ENCODE results near the gene BEGAIN. TPM values are rescaled to one million over a fixed set of nuclear protein-coding genes. Genes with fewer than 3 reads are reported as not detected.

Gene BEGAIN
- total and polyA plus RNA-seq, 2 donors (not counting 1 experiment from before 2014, with no cell fraction given) = under 0.01 to 0.17 TPM

- Histone ChIP-seq H3K79me2 (ENCODE audit: control insufficient read depth, insufficient read depth, low read length) (no peaks in the 10 kb centered on the region), H3K9ac (ENCODE audit: insufficient read depth, low read length) (no peak overlapping the region), H3K4me1 (ENCODE audit: control insufficient read depth, extremely low read depth, insufficient read depth, low read length) (no peaks in the 10 kb centered on the region), H3K27ac (ENCODE audit: insufficient read depth, low read length) (no peak overlapping the region), H3K4me2 (ENCODE audit: extremely low read depth, insufficient read depth, low read length) (no peak overlapping the region), H3K36me3 (ENCODE audit: control insufficient read depth, insufficient read depth, low read length) (no peaks in the 10 kb centered on the region), H4K20me1 (ENCODE audit: control insufficient read depth, extremely low read depth, insufficient read depth, low read length) (peaks cover 1% of the 10 kb centered on the region), H2AFZ (ENCODE audit: low read length) (no peak overlapping the region), H3K9me3 (ENCODE audit: control insufficient read depth, insufficient read depth, low read depth, low read length) (no peaks in the 10 kb centered on the region), H3K27me3 (ENCODE audit: control insufficient read depth, insufficient read depth, low read length) (peaks cover 5% of the 10 kb centered on the region), H3K4me3 (replicated peaks in 1 of 4; ENCODE audit: control extremely low read depth in 1 of 4, insufficient read depth in 1 of 4, low read depth in 3 of 4, low read length in 4 of 4) (no peak overlapping the region)
- no peak for TF ChIP-seq EZH2 (IDR thresholded peaks at IDR 0.05; ENCODE audit: low read length, missing control alignments)
- TF ChIP-seq CTCF (conservative IDR thresholded peaks at IDR 0.05 in 1 of 2, IDR thresholded peaks at IDR 0.05 in 1 of 2; ENCODE audit: low read depth in 1 of 2, low read length in 2 of 2) = no peak
- no peak for DNase-seq (ENCODE audit: low read depth in 2 of 2)
These were observed 12.6 kb downstream of the BEGAIN start for GRCh38 chr14:100574642-100575031.

GRCh38 chr14:100573757-100574641 lies 13.2 kb downstream of the BEGAIN start:
- Histone ChIP-seq H3K4me3 (replicated peaks in 1 of 4; ENCODE audit: control extremely low read depth in 1 of 4, insufficient read depth in 1 of 4, low read depth in 3 of 4, low read length in 4 of 4) (no peak overlapping the region), H3K27ac (ENCODE audit: insufficient read depth, low read length) (no peak overlapping the region), H3K36me3 (ENCODE audit: control insufficient read depth, insufficient read depth, low read length) (no peaks in the 10 kb centered on the region), H3K9ac (ENCODE audit: insufficient read depth, low read length) (no peak overlapping the region), H3K4me1 (ENCODE audit: control insufficient read depth, extremely low read depth, insufficient read depth, low read length) (no peaks in the 10 kb centered on the region), H3K27me3 (ENCODE audit: control insufficient read depth, insufficient read depth, low read length) (peaks cover 5% of the 10 kb centered on the region), H3K79me2 (ENCODE audit: control insufficient read depth, insufficient read depth, low read length) (no peaks in the 10 kb centered on the region), H3K9me3 (ENCODE audit: control insufficient read depth, insufficient read depth, low read depth, low read length) (no peaks in the 10 kb centered on the region), H4K20me1 (ENCODE audit: control insufficient read depth, extremely low read depth, insufficient read depth, low read length) (peaks cover 1% of the 10 kb centered on the region), H2AFZ (ENCODE audit: low read length) (no peak overlapping the region), H3K4me2 (ENCODE audit: extremely low read depth, insufficient read depth, low read length) (no peak overlapping the region)
- no peak for DNase-seq (ENCODE audit: low read depth in 2 of 2)
- TF ChIP-seq EZH2 (IDR thresholded peaks at IDR 0.05; ENCODE audit: low read length, missing control alignments) (no peak), CTCF (conservative IDR thresholded peaks at IDR 0.05 in 1 of 2, IDR thresholded peaks at IDR 0.05 in 1 of 2; ENCODE audit: low read depth in 1 of 2, low read length in 2 of 2) (no peak)

GRCh38 chr14:100573002-100573756 lies 14.0 kb downstream of the BEGAIN start:
- Histone ChIP-seq H3K27ac (ENCODE audit: insufficient read depth, low read length) (no peak overlapping the region), H3K4me1 (ENCODE audit: control insufficient read depth, extremely low read depth, insufficient read depth, low read length) (no peaks in the 10 kb centered on the region), H3K9ac (ENCODE audit: insufficient read depth, low read length) (no peak overlapping the region), H3K9me3 (ENCODE audit: control insufficient read depth, insufficient read depth, low read depth, low read length) (no peaks in the 10 kb centered on the region), H3K4me3 (replicated peaks in 1 of 4; ENCODE audit: control extremely low read depth in 1 of 4, insufficient read depth in 1 of 4, low read depth in 3 of 4, low read length in 4 of 4) (no peak overlapping the region), H4K20me1 (ENCODE audit: control insufficient read depth, extremely low read depth, insufficient read depth, low read length) (peaks cover 1% of the 10 kb centered on the region), H3K27me3 (ENCODE audit: control insufficient read depth, insufficient read depth, low read length) (peaks cover 5% of the 10 kb centered on the region), H3K36me3 (ENCODE audit: control insufficient read depth, insufficient read depth, low read length) (no peaks in the 10 kb centered on the region), H3K79me2 (ENCODE audit: control insufficient read depth, insufficient read depth, low read length) (no peaks in the 10 kb centered on the region), H3K4me2 (ENCODE audit: extremely low read depth, insufficient read depth, low read length) (no peak overlapping the region), H2AFZ (ENCODE audit: low read length) (no peak overlapping the region)
- TF ChIP-seq EZH2 (IDR thresholded peaks at IDR 0.05; ENCODE audit: low read length, missing control alignments) (no peak), CTCF (conservative IDR thresholded peaks at IDR 0.05 in 1 of 2, IDR thresholded peaks at IDR 0.05 in 1 of 2; ENCODE audit: low read depth in 1 of 2, low read length in 2 of 2) (no peak)
- no peak for DNase-seq (ENCODE audit: low read depth in 2 of 2)
